Smooth muscle cell of the coronary artery (primary cell): ENCODE data around the gene LBX1. TPM values are rescaled to one million over a fixed set of nuclear protein-coding genes. Genes with fewer than 3 reads are reported as not detected.

Source experiments
- total RNA-seq: library from RNA; depleted of rRNA; stranded (reverse); fragments of >200 nt; gene quantifications from 2 replicates; pipeline ENCODE4 v1.2.3, GENCODE V29; 2014; ENCODE audit warnings: low replicate concordance

The LBX1 gene
- not detected in 2 replicates for total RNA-seq

DNA sequence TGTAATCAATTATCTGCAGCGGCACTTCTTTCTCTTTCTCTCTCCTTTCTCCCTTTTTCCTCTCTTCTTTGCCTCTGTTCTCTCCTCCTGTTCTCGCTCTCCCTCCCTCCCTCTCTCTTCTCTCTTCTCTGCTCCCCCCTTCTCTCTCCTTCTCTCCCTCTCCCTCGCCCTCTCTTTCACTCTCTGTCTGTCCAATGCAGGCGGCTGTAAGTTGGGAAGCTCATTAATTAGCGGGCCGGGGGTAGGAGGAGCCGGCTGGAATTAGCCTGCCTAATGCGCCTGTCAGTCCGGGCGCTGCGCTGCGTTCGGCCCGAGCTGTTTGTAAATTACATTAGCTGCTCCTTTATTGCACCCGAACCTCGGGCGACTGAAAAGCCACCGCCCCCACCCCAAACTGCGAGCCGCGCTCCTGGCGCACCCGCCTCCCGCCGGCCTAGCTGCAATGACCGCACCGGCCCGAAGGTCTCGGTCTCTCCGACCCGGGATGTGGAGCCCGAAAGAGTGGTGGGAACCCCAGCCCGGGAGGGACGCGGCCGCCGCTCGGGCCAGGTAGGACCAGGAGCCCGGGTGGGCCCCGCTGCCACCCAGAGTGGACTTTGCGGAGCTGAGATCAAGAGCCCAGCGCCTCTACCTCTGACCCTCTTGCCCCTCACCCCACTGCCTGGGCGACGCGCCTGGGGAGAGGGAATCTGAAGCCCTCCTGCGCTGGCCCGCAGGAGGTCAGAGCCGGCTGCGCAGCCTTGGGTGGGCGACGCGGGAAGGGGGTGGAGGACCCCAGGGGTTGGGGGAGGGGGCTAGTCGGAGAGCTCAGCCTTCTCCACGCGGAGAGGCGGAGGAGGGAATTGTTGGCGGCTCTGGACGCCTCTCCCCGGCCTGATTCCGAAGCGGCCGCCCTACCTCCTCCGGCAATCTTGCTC, at the start of gene LBX1:
Gene LBX1 (minus strand): TSS at position 198 of the 917 bp plus-strand sequence. CDS start 648 bp downstream, outside the sequence.

Other genes with a start within 250 kb of the LBX1 start
- 60.5 and 82.1 TPM in 2 replicates for gene MRPL43, start 242.0 kb downstream of the LBX1 start, total RNA-seq
- gene TWNK, start 241.9 kb downstream of the LBX1 start, total RNA-seq = 5.0 and 5.9 TPM in 2 replicates
- gene LZTS2, start 229.7 kb downstream of the LBX1 start, total RNA-seq = 37.4 and 54.3 TPM in 2 replicates
- gene PDZD7, start 198.3 kb downstream of the LBX1 start, total RNA-seq = 2.0 and 2.7 TPM in 2 replicates
- gene SFXN3, start 198.2 kb downstream of the LBX1 start, total RNA-seq = 57.1 and 104 TPM in 2 replicates
- gene KAZALD1, start 167.5 kb downstream of the LBX1 start, total RNA-seq = 4.0 and 25.4 TPM in 2 replicates
- gene TLX1, start 98.2 kb downstream of the LBX1 start, total RNA-seq = not detected in 2 replicates
- gene BTRC, start 124.7 kb upstream of the LBX1 start, total RNA-seq = 10.1 and 13.2 TPM in 2 replicates